Measurements from ENCODE around the gene MDK.
A peak's percentile ranks its signal among the peaks of the same experiment; 100 is the strongest.

Gene MDK

DNA sequence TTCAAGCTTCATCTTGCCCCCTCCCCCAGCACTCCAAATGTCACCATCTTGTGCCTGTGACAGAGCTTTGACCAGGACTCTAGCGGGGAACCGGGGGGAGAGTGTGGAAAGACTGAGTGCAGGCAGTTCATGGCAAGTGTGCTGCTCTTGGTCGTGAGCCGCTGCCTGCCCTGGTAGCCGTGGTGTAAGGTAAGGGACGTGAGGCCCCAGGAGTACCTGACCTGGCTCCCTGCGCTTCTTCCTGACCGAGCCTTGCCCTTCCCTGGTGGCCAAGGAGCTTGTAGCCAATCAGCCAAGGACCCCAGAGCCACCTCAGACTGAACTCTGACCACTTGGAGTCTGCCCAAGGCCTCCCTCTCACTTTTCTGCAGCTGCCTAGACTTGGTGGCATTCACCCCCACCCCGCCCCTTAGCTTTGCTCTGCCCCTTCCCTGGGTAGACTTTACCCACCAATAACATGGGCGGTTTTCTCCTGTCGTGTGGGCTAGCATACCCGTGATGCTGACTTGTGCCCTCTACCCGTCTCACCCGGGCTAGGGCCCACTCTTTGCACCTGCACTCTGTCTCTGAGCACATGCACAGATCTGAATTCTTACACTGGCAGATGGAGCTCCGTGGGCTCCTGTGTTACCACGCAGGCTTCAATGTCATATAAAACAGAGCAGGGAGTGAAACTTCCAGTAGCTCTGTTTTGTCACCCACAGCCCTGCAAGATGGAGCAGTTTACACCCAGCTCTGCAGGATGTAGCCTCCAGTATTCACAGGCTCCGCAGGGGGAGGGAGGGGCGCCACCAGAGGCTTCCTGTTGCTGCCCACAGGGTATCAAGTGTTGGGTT, 32.7 kb upstream of the MDK start:
- DNase-seq = no peak

- DNase-seq = no peak
Observed at GRCh38 chr11:46350695-46351094, 30.8 kb upstream of the MDK start.

- no peak for DNase-seq
Observed at GRCh38 chr11:46351148-46351547, 30.3 kb upstream of the MDK start.

DNA sequence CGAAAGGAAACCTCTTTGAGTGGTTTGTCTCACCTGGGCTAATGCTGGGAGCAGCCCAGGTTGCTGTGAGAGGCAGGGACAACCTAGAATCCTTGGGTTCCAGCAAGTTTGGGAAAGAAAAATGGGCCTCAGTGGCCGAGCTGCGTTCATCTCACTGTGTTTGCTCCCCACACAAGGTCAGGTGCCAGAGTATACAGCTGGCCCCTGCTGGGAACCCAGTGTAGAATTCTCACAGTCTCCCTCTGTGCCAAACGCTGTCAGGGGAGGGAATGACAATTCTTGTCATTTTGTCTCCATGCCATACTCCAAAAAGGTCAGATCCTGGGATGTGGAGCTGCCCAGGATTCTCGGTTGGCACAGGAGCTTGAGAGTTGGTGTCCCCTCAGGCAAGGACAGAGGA, 29.9 kb upstream of the MDK start:
- no peak for DNase-seq

DNA sequence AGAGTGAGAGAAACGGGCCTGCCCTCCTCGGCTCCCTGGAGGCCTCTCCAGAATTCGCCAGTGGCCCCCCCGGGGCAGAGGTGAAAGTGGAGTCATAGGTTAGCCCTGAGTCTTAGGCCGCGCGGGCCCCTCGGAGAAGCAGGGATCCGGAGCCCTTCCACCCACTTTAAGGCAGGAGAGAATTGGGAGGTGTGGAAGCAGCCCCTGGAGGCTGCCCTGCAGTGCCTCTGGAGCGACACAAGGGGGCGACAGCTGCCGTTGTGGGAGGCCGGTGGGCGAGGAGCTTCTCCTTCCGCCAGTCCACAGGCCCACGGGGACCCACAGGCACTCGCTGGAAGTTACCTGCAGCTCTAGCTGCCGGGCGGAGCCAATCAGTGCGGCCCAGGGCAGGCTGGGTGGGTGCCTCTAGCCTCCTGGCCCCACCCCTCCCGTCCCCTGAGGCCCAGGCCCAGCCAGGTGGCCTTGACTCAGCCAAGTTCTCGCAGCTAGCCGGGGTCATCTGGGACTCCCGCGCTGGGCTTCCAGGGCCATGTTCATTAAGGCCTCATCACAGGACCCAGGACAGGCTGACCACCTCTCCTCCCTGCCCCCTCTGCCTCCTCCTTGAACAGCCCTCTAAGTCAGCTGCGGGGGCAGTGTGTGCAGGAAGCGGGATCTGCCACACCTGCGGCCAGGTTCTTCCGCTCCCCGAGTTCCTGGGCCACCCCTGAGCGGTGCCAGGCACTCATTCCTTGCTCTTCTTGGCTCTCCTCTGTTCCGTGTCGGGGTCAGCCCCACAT, 29.2 kb upstream of the MDK start:
- peak in 5 of 14 donors; percentile 21 to 41 (median 36) for DNase-seq

GRCh38 chr11:46353698-46354097, 27.8 kb upstream of the MDK start:
- DNase-seq = no peak

DNA sequence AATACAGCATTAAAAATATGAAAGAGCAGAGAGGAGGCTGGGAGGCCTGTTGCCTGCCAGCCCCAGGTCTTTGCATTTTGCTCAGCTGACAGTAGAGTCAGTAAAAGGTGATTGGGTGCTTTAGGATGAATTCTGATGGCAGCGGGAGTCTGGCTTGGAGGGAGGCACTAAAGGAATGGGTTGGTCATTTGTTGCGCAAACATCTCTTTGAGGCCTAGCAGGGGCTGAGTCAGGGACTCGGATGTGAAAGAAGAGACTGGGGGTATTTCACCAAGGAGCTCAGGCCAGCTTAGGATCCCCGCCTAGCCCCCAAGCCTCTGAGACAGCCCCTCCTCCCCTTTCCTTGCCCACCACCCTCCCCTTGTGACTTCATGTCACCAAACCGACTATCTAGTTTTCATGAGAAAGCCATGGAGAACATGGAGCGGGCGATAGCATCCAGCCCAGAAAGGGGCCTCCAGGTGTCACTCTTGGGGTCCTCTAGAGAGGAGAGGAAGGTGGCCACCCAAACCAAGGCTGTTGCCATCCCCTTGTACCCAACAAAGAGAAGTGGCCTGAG, 24.5 kb upstream of the MDK start:
- no peak for DNase-seq

DNA sequence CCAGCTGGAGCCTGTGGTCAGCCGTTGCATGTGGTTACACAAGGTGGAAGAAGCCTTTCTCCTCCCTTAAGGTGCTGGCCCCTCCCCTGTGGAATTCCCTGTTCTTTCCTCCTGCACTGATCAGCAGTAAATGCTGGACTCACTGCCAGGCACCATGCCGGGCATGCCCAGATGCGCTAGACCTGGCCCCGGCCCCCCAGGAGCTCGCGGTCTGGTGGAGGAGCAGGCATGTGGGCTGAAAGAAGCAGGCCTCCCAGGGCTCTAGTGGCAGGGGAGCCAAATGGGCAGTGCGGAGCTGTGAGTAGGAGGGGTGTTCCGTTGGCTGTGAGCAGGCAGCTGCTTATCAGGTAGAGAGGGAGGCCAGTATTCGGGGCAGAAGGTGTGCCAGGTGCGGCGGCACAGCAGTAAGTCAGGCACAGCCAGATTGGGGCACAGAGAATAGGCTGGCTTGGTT, 24.0 kb upstream of the MDK start:
- peak in 1 of 14 donors; percentile 63 for DNase-seq

- no peak for DNase-seq
Observed at GRCh38 chr11:46359953-46360352, 21.5 kb upstream of the MDK start.

DNA sequence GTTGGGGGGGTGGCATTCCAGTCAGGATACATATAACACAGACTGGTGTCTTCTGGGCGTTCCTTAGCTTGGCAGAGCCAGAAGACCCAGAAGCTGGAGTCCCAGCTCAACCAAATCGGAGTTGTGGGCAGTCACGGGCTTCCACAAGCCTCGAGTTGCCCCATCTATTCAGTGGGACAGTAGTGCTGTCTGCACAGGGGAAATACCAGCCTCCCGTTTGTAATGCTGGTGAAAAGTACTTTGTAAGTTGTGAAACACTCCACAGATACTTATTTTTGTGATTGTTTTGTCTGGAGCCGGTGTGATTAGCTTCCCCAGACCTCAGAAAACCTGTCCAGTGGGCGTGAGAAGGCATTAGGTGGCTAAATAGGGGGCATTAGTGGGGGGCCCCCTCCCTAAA, 20.6 kb upstream of the MDK start:
- DNase-seq = no peak

DNA sequence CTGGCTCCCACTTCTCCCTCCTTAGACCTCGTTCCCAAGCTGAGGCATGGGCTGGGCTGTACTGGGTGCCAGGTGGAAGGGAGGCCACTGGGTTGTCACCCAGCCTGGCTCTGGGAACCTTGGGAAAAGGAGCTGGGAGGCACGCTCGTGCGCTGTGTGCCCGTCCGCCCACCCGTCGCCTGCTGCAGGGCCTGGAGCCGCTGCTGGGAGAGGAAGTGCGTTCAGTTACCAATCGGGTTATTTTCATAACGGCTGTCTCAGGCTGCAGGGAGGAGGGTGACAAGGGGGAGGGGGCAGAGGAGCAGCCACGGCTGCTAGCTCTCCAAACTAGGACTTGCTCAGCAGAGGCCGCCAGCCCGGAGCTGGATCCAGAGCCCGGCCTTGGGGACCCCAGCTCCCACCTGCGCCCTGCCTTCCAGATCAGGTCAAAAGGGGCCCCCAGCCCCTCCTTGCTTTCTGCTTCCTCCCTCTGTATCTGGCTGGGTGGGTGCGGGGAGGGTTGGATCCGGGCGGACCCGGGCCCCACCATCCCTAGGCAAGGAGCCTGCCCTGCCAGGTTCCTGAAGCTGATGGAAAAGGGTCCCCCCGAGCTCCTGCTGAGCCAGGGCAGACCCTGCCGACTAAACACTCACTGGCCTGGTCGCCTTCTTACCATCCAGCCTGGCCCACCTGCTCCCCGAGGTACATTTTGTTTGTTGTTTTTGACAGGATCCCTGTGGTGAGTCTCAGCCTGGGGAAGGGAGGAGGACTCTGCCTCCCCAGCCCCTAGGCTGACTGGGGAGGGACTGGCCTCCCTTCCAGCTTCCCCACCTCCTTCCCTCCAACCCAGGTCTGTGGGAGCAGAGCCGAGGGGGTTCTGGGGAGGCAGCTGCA, 19.9 kb upstream of the MDK start:
- DNase-seq = peak in 4 of 14 donors; percentile 24 to 36 (median 28)

DNA sequence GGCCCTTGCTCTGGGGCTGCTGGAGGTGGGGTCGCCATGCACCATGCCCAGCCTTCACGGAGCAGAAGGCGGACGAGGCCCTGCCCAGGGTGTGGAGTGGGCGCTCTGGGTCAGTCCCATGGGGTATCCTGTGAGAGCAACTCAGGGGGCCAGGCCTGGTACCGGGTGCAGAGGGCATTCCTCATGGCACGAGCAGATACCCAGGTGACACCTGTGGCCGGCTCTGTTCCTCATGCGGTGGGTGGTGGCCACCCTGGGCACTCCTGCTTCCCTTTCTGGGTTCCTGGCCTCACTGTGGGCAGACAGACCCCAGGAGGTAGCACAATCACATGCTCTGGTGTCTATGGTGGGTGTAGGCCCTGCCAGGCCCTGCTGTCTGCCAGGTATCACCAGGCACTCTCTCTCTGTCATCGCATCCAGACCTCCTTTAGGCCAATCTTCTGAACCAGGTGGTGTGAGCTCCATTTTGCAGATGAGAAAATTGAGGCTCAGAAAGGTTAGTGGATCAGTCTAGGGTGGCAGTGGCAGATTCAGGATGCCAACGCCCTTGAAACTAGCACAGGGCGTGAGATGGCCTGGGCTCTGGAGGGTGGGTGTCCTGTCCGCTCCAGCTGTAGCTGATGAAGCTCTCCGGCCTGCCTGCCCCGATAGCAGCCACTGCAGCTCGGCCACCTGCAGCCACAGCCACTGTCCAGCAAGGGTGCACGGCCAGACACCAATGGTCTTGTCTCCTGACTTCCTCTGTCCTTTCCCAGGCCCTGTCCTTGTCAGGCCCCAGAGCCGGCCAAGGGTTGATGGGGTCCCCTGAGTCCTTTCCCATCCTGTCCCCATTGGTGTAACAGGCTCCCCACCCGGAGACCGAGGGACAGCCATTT, 19.1 kb upstream of the MDK start:
- DNase-seq = peak in 1 of 14 donors; percentile 53

- peak in 8 of 14 donors; percentile 43 to 82 (median 58) for DNase-seq
Observed at GRCh38 chr11:46363031-46363407, 18.4 kb upstream of the MDK start.

DNA sequence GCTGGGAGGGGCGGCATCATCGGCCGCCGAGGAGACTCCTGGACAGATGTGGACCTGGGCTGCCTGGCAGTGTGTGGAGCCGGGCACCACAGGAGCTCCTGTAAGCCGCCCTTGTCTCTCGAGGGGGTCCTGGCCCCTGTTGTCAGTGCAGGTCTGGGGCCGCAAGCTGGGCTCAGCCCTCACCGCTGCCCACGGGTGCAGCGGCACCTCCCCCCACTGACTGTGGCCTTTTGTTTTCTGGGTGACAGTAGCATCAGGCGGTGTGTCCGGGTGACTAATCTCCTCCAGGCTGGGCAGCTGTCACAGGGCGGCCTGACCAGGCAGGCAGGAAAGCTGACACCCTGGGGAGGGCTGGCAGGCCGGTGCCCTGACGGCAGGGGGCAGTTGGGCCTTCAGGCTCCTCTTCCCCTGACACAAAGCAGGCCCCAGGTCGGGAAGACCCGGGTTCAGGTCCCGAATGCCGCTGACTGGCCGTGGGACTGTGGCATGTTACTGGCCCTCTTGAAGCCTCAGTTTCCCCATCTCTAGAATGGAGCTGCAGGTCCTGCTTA, 17.9 kb upstream of the MDK start:
- DNase-seq = peak in 12 of 14 donors; percentile 37 to 94 (median 72)

- DNase-seq = no peak
Observed at GRCh38 chr11:46364056-46364455, 17.4 kb upstream of the MDK start.

GRCh38 chr11:46364791-46365190, 16.7 kb upstream of the MDK start:
- DNase-seq = no peak

DNA sequence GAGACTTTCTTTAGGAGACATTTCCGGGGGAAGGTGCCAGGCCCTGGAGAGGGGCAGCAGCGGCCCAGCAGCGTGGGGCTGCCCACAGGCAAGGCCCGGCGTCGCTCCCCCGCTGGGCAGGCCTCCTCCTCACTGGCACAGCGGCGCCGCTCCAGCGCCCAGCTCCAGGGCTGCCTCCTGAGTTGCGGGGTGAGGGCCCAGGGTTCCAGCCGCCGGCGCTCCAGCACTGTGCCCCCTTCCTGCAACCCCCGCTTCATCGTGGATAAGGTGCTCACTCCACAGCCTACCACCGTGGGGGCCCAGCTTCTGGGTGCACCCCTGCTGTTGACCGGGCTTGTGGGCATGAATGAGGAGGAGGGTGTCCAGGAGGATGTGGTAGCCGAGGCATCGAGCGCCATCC, 15.2 kb upstream of the MDK start:
- no peak for DNase-seq

GRCh38 chr11:46366661-46367161, 14.8 kb upstream of the MDK start:
- DNase-seq = no peak

- peak in 11 of 14 donors; percentile 31 to 70 (median 51) for DNase-seq
Observed at GRCh38 chr11:46367244-46367915, 14.1 kb upstream of the MDK start.

GRCh38 chr11:46367916-46368267, 13.6 kb upstream of the MDK start:
- no peak for DNase-seq
